H9 (cell line): ENCODE results near the gene ERVMER34-1. TPM values are rescaled to one million over a fixed set of nuclear protein-coding genes. Genes with fewer than 3 reads are reported as not detected.

Source experiments
- DNase-seq: peaks from one replicate; pipeline ENCODE4 v3.0.0-alpha.2; 2017
- H2AFZ ChIP-seq: one replicate; pipeline ENCODE4 v1.6.1; 2013; ENCODE audit warnings: mild to moderate bottlenecking, low read length, control low read depth, moderate library complexity
- H2AK5ac ChIP-seq: 2 replicates; pipeline ENCODE4 v1.6.1; 2013; ENCODE audit warnings: low read length, control low read depth, mixed read lengths; ENCODE audit not compliant: insufficient read length
- H2BK120ac ChIP-seq: one replicate; pipeline ENCODE4 v1.6.1; 2013; ENCODE audit warnings: low read depth, mild to moderate bottlenecking, low read length, control low read depth, inconsistent platforms; ENCODE audit not compliant: poor library complexity, severe bottlenecking
- H2BK12ac ChIP-seq: 2 replicates; pipeline ENCODE4 v1.6.1; 2013; ENCODE audit warnings: low read length, control low read depth, mixed read lengths, low read depth; ENCODE audit not compliant: insufficient read length
- H2BK15ac ChIP-seq: 2 replicates; pipeline ENCODE4 v1.6.1; 2013; ENCODE audit warnings: low read depth, low read length, control low read depth
- H2BK20ac ChIP-seq: one replicate; pipeline ENCODE4 v1.6.1; 2013; ENCODE audit warnings: low read depth, mild to moderate bottlenecking, low read length, control low read depth, inconsistent platforms; ENCODE audit not compliant: poor library complexity, severe bottlenecking
- H2BK5ac ChIP-seq: 2 replicates; pipeline ENCODE4 v1.6.1; 2013; ENCODE audit warnings: low read length, control low read depth, mixed read lengths; ENCODE audit not compliant: insufficient read length
- H3K14ac ChIP-seq: 2 replicates; pipeline ENCODE4 v1.6.1; 2013; ENCODE audit warnings: low read length, control low read depth; ENCODE audit not compliant: insufficient read depth
- H3K18ac ChIP-seq: 2 replicates; pipeline ENCODE4 v1.6.1; 2013; ENCODE audit warnings: low read depth, mild to moderate bottlenecking, mixed read lengths, low read length, control low read depth; ENCODE audit not compliant: insufficient read length
- H3K23ac ChIP-seq: 2 replicates; pipeline ENCODE4 v1.6.1; 2013; ENCODE audit warnings: low read length, control low read depth, mixed read lengths, low read depth; ENCODE audit not compliant: insufficient read length
- H3K23me2 ChIP-seq: 2 replicates; pipeline ENCODE4 v1.6.1; 2013; ENCODE audit warnings: low read depth, mild to moderate bottlenecking, mixed read lengths, low read length, control low read depth; ENCODE audit not compliant: insufficient read length, poor library complexity, severe bottlenecking
- H3K27ac ChIP-seq: 2 replicates; pipeline ENCODE4 v1.5.1; 2013; ENCODE audit warnings: low read length, control low read depth, mixed read lengths, low read depth; ENCODE audit not compliant: insufficient read length
- H3K27me3 ChIP-seq: 2 replicates; pipeline ENCODE4 v1.6.1; 2013; ENCODE audit warnings: low read length, control low read depth, inconsistent platforms; ENCODE audit not compliant: insufficient read depth
- H3K4ac ChIP-seq: 2 replicates; pipeline ENCODE4 v1.6.1; 2013; ENCODE audit warnings: low read depth, mild to moderate bottlenecking, control low read depth, inconsistent platforms, low read length, moderate library complexity
- H3K4me1 ChIP-seq: 2 replicates; pipeline ENCODE4 v1.6.1; 2013; ENCODE audit warnings: low read length, control low read depth, inconsistent platforms; ENCODE audit not compliant: insufficient read depth
- H3K4me2 ChIP-seq: 2 replicates; pipeline ENCODE4 v1.6.1; 2013; ENCODE audit warnings: low read length, control low read depth, mixed read lengths; ENCODE audit not compliant: insufficient read length, insufficient read depth
- H3K56ac ChIP-seq: 2 replicates; pipeline ENCODE4 v1.6.1; 2013; ENCODE audit warnings: low read depth, mild to moderate bottlenecking, mixed read lengths, low read length, control low read depth; ENCODE audit not compliant: insufficient read length
- H3K79me1 ChIP-seq: 2 replicates; pipeline ENCODE4 v1.6.1; 2013; ENCODE audit warnings: low read depth, mild to moderate bottlenecking, moderate library complexity, low read length, control low read depth, inconsistent platforms; ENCODE audit not compliant: insufficient read depth, poor library complexity, severe bottlenecking
- H3K79me2 ChIP-seq: 2 replicates; pipeline ENCODE4 v1.6.1; 2013; ENCODE audit warnings: low read length, control low read depth, inconsistent platforms; ENCODE audit not compliant: insufficient read depth
- H3K9ac ChIP-seq: 2 replicates; pipeline ENCODE4 v1.6.1; 2013; ENCODE audit warnings: low read length, control low read depth, mixed read lengths; ENCODE audit not compliant: insufficient read length; ENCODE audit errors: extremely low read depth
- H3K9me3 ChIP-seq: one replicate; pipeline ENCODE4 v1.6.1; 2013; ENCODE audit warnings: low read depth, low read length, inconsistent platforms; ENCODE audit not compliant: control insufficient read depth
- H3T11ph ChIP-seq: one replicate; pipeline ENCODE4 v1.6.1; 2013; ENCODE audit warnings: mild to moderate bottlenecking, low read length, control low read depth, inconsistent platforms
- H4K20me1 ChIP-seq: one replicate; pipeline ENCODE4 v1.6.1; 2013; ENCODE audit not compliant: control insufficient read depth, insufficient read length, insufficient read depth
- H4K5ac ChIP-seq: 2 replicates; pipeline ENCODE4 v1.6.1; 2013; ENCODE audit warnings: low read depth, mild to moderate bottlenecking, mixed read lengths, low read length, control low read depth; ENCODE audit not compliant: insufficient read length
- H4K8ac ChIP-seq: replicated peaks from 2 replicates; pipeline ENCODE4 v1.6.1; 2013; ENCODE audit warnings: low read length, control low read depth, mixed read lengths, low read depth; ENCODE audit not compliant: insufficient read length
- H4K91ac ChIP-seq: 2 replicates; pipeline ENCODE4 v1.6.1; 2013; ENCODE audit warnings: low read depth, mild to moderate bottlenecking, moderate library complexity, mixed read lengths, low read length, control low read depth; ENCODE audit not compliant: insufficient read length
- H3K27ac Mint-ChIP-seq, 3 experiments: 2 replicates in 2 of 3; 3 replicates in 1 of 3; pipeline ENCODE4 v1.8.0; 2020 to 2021; ENCODE audit warnings: mixed read lengths in 3 of 3, mild to moderate bottlenecking in 1 of 3, moderate library complexity in 1 of 3
- H3K27me3 Mint-ChIP-seq: 2 replicates; pipeline ENCODE4 v1.8.0; 2021; ENCODE audit warnings: low read depth, mild to moderate bottlenecking, moderate library complexity, mixed read lengths
- H3K36me3 Mint-ChIP-seq, 3 experiments: 2 replicates in 2 of 3; 3 replicates in 1 of 3; pipeline ENCODE4 v1.8.0; 2020 to 2021; ENCODE audit warnings: low read depth in 3 of 3, mixed read lengths in 3 of 3; ENCODE audit not compliant: insufficient read depth in 1 of 3
- H3K4me1 Mint-ChIP-seq, 2 experiments: 2 replicates each; pipeline ENCODE4 v1.8.0; 2020; ENCODE audit warnings: mixed read lengths in 2 of 2
- H3K4me3 Mint-ChIP-seq, 2 experiments: 2 replicates in 1 of 2; 3 replicates in 1 of 2; pipeline ENCODE4 v1.8.0; 2020 to 2021; ENCODE audit warnings: mild to moderate bottlenecking in 2 of 2, mixed read lengths in 2 of 2, moderate library complexity in 1 of 2
- H3K9me3 Mint-ChIP-seq, 2 experiments: 2 replicates in 1 of 2; 3 replicates in 1 of 2; pipeline ENCODE4 v1.8.0; 2020; ENCODE audit warnings: mild to moderate bottlenecking in 2 of 2, mixed read lengths in 2 of 2, moderate library complexity in 1 of 2
- WGBS: extraction: QIAGEN DNeasy Blood & Tissue Kit; methylation state at CpG from one replicate; pipeline ENCODE4 v1.1.7; 2013; ENCODE audit warnings: missing lambda C conversion rate, low lambda C conversion rate, mixed read lengths; ENCODE audit not compliant: insufficient read length; ENCODE audit errors: extremely low coverage; 5-methylcytosine and 5-hydroxymethylcytosine counted together
- total RNA-seq: library from RNA; stranded (reverse); gene quantifications from 2 replicates; pipeline ENCODE4 v1.2.1, GENCODE V29; 2021
- TF ChIP-seq, protein P1 (sequence below): fragments of 200-600 bp; sonication (generic); conservative IDR thresholded peaks from 3 replicates; pipeline ENCODE4 v1.8.0; 2021; ENCODE audit warnings: antibody characterized with exemption, mild to moderate bottlenecking

ERVMER34-1 gene
- total RNA-seq, 1 experiment from 2014 or later = 14.4 TPM

GRCh38 chr4:52780206-52780605, 29.0 kb upstream of the ERVMER34-1 start:
- Histone ChIP-seq H3K18ac (no peak overlapping the region), H2BK15ac (no peak overlapping the region), H3K79me2 (no peaks in the 10 kb centered on the region), H3K4me2 (no peak overlapping the region), H3K23me2 (no peaks in the 10 kb centered on the region), H3K4me1 (no peaks in the 10 kb centered on the region), H3K27me3 (no peaks in the 10 kb centered on the region), H3K9me3 (no peaks in the 10 kb centered on the region), H2BK5ac (no peak overlapping the region), H3K27ac (no peak overlapping the region), H2AFZ (no peak overlapping the region), H2BK20ac (no peak overlapping the region), H3K56ac (no peak overlapping the region), H4K20me1 (no peaks in the 10 kb centered on the region), H2BK120ac (no peak overlapping the region), H3K4ac (no peak overlapping the region), H4K8ac (no peak overlapping the region), H3T11ph (no peak overlapping the region), H3K79me1 (no peaks in the 10 kb centered on the region), H4K91ac (no peak overlapping the region), H4K5ac (no peak overlapping the region), H2AK5ac (no peak overlapping the region), H3K14ac (no peak overlapping the region), H3K23ac (no peak overlapping the region), H3K9ac (no peak overlapping the region), H2BK12ac (no peak overlapping the region)
- H3K9me3 Mint-ChIP-seq = peaks cover 4 to 8% of the 10 kb centered on the region in 2 experiments; a peak in 3 of 5 replicates
- no CpG with 5 or more reads among the region's 2 CpGs for WGBS
- DNase-seq = no peak
- TF ChIP-seq, protein P1, sequence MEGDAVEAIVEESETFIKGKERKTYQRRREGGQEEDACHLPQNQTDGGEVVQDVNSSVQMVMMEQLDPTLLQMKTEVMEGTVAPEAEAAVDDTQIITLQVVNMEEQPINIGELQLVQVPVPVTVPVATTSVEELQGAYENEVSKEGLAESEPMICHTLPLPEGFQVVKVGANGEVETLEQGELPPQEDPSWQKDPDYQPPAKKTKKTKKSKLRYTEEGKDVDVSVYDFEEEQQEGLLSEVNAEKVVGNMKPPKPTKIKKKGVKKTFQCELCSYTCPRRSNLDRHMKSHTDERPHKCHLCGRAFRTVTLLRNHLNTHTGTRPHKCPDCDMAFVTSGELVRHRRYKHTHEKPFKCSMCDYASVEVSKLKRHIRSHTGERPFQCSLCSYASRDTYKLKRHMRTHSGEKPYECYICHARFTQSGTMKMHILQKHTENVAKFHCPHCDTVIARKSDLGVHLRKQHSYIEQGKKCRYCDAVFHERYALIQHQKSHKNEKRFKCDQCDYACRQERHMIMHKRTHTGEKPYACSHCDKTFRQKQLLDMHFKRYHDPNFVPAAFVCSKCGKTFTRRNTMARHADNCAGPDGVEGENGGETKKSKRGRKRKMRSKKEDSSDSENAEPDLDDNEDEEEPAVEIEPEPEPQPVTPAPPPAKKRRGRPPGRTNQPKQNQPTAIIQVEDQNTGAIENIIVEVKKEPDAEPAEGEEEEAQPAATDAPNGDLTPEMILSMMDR = no peak
- peaks cover 5% of the 10 kb centered on the region in 2 experiments; a peak in 1 of 4 replicates for H3K4me1 Mint-ChIP-seq
- H3K36me3 Mint-ChIP-seq = peaks cover 2 to 10% (median 2%) of the 10 kb centered on the region in 3 experiments; a peak in 2 of 7 replicates
- H3K4me3 Mint-ChIP-seq = no peak overlapping the region
- no peaks in the 10 kb centered on the region; the same call in 1 of the 2 replicates for H3K27me3 Mint-ChIP-seq
- no peak overlapping the region for H3K27ac Mint-ChIP-seq
